GM18520 (cell line): ENCODE data around the gene TBC1D22A.
"Not testable (repeated sequence)": the region's sequence is repeated elsewhere in the genome, so short reads cannot be mapped to it uniquely, and the experiment has no call there.

Source experiments
- ATAC-seq: cut with Tn5 transposase; IDR thresholded peaks from one replicate; pipeline ENCODE4 v1.9.1; 2021; ENCODE audit not compliant: unreplicated experiment

TBC1D22A gene

GRCh38 chr22:46810856-46811786, 48.7 kb downstream of the TBC1D22A start:
- no peak for ATAC-seq

- no peak for ATAC-seq
Measured at GRCh38 chr22:46812034-46812605, 49.7 kb downstream of the TBC1D22A start.

GRCh38 chr22:46812788-46813187, 50.3 kb downstream of the TBC1D22A start:
- no peak for ATAC-seq

- no peak for ATAC-seq
Measured at GRCh38 chr22:46813816-46814597, 51.6 kb downstream of the TBC1D22A start.

GRCh38 chr22:46815132-46815531, 52.7 kb downstream of the TBC1D22A start:
- ATAC-seq: no peak

GRCh38 chr22:46815559-46815895, 53.1 kb downstream of the TBC1D22A start:
- ATAC-seq: no peak

GRCh38 chr22:46815896-46816731, 53.7 kb downstream of the TBC1D22A start:
- ATAC-seq: no peak

- not testable (repeated sequence) for ATAC-seq
Measured at GRCh38 chr22:46817390-46817789, 54.9 kb downstream of the TBC1D22A start.

- ATAC-seq: no peak
Measured at GRCh38 chr22:46823248-46823647, 60.8 kb downstream of the TBC1D22A start.

- no peak for ATAC-seq
Measured at GRCh38 chr22:46823654-46824053, 61.2 kb downstream of the TBC1D22A start.

GRCh38 chr22:46824344-46824909, 62.0 kb downstream of the TBC1D22A start:
- ATAC-seq: no peak

GRCh38 chr22:46824980-46825544, 62.6 kb downstream of the TBC1D22A start:
- no peak for ATAC-seq

GRCh38 chr22:46826438-46827135, 64.1 kb downstream of the TBC1D22A start:
- ATAC-seq: no peak

GRCh38 chr22:46827136-46827780, 64.8 kb downstream of the TBC1D22A start:
- ATAC-seq: no peak

- no peak for ATAC-seq
Measured at GRCh38 chr22:46827781-46828180, 65.3 kb downstream of the TBC1D22A start.

- ATAC-seq: no peak
Measured at GRCh38 chr22:46828323-46828900, 66.0 kb downstream of the TBC1D22A start.

- ATAC-seq: no peak
Measured at GRCh38 chr22:46829117-46829891, 66.9 kb downstream of the TBC1D22A start.
